Osteocyte (in vitro differentiated cells): ENCODE data around the gene FAT3. TPM values are rescaled to one million over a fixed set of nuclear protein-coding genes. Genes with fewer than 3 reads are reported as not detected.

Experiments
- DNase-seq: peaks from one replicate; pipeline ENCODE4 v3.0.0; 2021; ENCODE audit warnings: mixed read lengths; ENCODE audit not compliant: unreplicated experiment; ENCODE audit errors: extremely low spot score
- H3K27ac Mint-ChIP-seq: one replicate; pipeline ENCODE4 v1.8.0; 2021; ENCODE audit warnings: mild to moderate bottlenecking, mixed read lengths; ENCODE audit not compliant: unreplicated experiment
- H3K27me3 Mint-ChIP-seq: one replicate; pipeline ENCODE4 v1.8.0; 2021; ENCODE audit warnings: mixed read lengths; ENCODE audit not compliant: unreplicated experiment
- H3K36me3 Mint-ChIP-seq: one replicate; pipeline ENCODE4 v1.8.0; 2021; ENCODE audit warnings: mixed read lengths; ENCODE audit not compliant: unreplicated experiment
- H3K4me1 Mint-ChIP-seq: one replicate; pipeline ENCODE4 v1.8.0; 2021; ENCODE audit warnings: mixed read lengths; ENCODE audit not compliant: unreplicated experiment
- H3K4me3 Mint-ChIP-seq: one replicate; pipeline ENCODE4 v1.8.0; 2021; ENCODE audit warnings: mild to moderate bottlenecking, moderate library complexity, mixed read lengths; ENCODE audit not compliant: unreplicated experiment
- H3K9me3 Mint-ChIP-seq: one replicate; pipeline ENCODE4 v1.8.0; 2021; ENCODE audit warnings: mixed read lengths; ENCODE audit not compliant: unreplicated experiment
- CTCF ChIP-seq: fragments of 200-600 bp; sonication (generic); IDR thresholded peaks from 2 replicates; pipeline ENCODE4 v1.5.0; 2021; ENCODE audit warnings: antibody characterized with exemption, mild to moderate bottlenecking, moderate library complexity
- total RNA-seq: library from RNA; stranded (reverse); gene quantifications from 2 replicates; pipeline ENCODE4 v1.2.1, GENCODE V29; 2021

Gene FAT3
- total RNA-seq, 1 donor from 2014 or later = 12.3 TPM

DNA sequence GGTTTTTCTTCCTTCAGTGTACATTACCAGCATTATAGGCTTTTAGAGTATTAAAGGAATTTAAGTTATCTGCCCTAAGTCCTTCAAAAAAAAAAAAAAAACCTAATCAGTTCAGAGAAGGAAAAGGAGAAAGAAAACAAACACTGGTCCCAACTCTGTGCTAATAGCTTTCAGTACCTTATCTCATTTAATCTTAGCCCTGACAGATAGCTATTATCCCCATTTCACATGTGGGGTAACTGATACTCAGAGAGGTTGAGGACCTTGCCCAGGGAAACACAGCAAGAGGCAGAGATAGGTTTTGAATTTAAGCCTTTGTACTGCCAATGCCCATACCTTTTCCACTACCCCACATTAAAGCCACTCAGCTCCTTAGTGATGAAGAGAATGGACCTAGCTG, 43.4 kb downstream of the FAT3 start:
- no peak for TF ChIP-seq CTCF
- no peak overlapping the region for H3K27ac Mint-ChIP-seq
- no peaks in the 10 kb centered on the region for H3K27me3 Mint-ChIP-seq
- H3K4me3 Mint-ChIP-seq = no peak overlapping the region
- H3K9me3 Mint-ChIP-seq = peaks cover 7% of the 10 kb centered on the region
- DNase-seq = no peak
- H3K4me1 Mint-ChIP-seq = peaks cover 30% of the 10 kb centered on the region
- H3K36me3 Mint-ChIP-seq = no peaks in the 10 kb centered on the region

DNA sequence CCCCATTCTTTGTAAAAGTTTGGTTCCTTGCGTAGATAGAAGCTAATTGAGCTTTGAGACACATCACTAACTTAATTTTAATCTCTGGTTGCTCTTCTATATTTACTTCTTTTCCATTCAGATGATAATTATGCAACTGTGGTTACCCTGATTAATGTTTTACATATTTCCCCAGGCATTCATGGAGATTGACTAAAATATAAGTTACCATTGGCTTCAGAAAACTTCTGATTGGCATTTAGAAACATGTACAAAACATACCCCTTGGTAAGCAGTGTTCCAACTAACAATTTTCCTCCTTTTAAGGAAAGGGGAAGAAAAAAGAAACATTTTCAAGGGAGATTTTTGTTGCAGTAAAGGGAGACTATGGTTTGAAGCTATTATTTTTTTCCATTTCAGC, 43.9 kb downstream of the FAT3 start:
- DNase-seq = no peak
- Mint-ChIP-seq H3K27me3 (no peaks in the 10 kb centered on the region), H3K36me3 (no peaks in the 10 kb centered on the region), H3K4me1 (peaks cover 30% of the 10 kb centered on the region), H3K27ac (peak overlapping the region; percentile 70), H3K4me3 (no peak overlapping the region), H3K9me3 (peaks cover 7% of the 10 kb centered on the region)
- TF ChIP-seq CTCF = no peak

DNA sequence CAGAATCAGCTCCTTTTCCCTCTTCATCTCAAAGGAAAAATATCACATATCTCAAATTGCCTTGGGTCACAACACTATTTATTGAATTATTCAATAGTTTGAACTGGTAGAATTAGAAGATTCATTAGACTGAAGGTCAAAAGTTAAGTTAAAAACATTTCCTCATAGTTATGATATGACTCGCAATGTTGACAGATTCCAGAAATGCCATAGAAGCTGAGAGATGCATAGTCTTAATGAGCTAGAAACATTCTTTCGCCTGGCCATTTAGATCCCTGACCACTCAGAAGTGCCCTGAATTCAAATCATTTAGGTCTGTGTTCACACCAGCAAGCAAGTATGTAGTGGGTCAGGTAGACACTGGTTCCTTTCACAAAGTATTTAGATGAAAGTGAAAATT, 44.4 kb downstream of the FAT3 start:
- Mint-ChIP-seq H3K27ac (peak overlapping the region; percentile 70), H3K27me3 (no peaks in the 10 kb centered on the region), H3K36me3 (peaks cover 1% of the 10 kb centered on the region), H3K4me1 (peaks cover 30% of the 10 kb centered on the region), H3K4me3 (no peak overlapping the region), H3K9me3 (peaks cover 7% of the 10 kb centered on the region)
- no peak for TF ChIP-seq CTCF
- no peak for DNase-seq

DNA sequence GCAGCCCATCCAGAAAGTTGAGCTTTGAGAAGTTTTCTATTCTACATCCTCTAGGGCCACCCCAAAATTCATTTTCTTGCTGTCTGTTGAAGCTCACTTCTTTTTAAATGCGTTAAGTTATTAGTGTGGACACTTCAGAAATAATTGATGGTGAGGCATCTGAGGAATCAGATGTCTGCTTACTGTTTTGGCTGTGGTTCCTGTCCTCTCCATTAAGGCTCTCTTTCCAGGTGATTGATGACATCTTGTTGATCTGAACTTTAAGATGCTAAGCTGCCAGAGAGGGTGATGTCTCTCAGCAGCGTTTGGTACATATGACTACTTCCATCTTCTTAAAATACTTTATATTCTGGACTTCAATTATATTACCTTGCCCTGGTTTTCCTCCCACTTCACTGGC, 45.2 kb downstream of the FAT3 start:
- peak overlapping the region; percentile 7 for H3K27ac Mint-ChIP-seq
- peaks cover 7% of the 10 kb centered on the region for H3K9me3 Mint-ChIP-seq
- no peak for DNase-seq
- H3K36me3 Mint-ChIP-seq = peaks cover 2% of the 10 kb centered on the region
- H3K27me3 Mint-ChIP-seq = no peaks in the 10 kb centered on the region
- TF ChIP-seq CTCF = no peak
- H3K4me3 Mint-ChIP-seq = no peak overlapping the region
- H3K4me1 Mint-ChIP-seq = peaks cover 33% of the 10 kb centered on the region

- H3K36me3 Mint-ChIP-seq = peaks cover 2% of the 10 kb centered on the region
- no peaks in the 10 kb centered on the region for H3K9me3 Mint-ChIP-seq
- no peaks in the 10 kb centered on the region for H3K27me3 Mint-ChIP-seq
- H3K27ac Mint-ChIP-seq = no peak overlapping the region
- TF ChIP-seq CTCF = no peak
- H3K4me3 Mint-ChIP-seq = no peak overlapping the region
- no peak for DNase-seq
- H3K4me1 Mint-ChIP-seq = peaks cover 45% of the 10 kb centered on the region
These were observed 48.0 kb downstream of the FAT3 start for GRCh38 chr11:92272651-92273050.
